Thyroid gland (tissue), 4 donors: ENCODE results near the gene MAP2K5. TPM values are rescaled to one million over a fixed set of nuclear protein-coding genes. Genes with fewer than 3 reads are reported as not detected.

Experiments used
- DNase-seq, 2 donors: peaks; one replicate each; pipeline ENCODE4 v3.0.0-alpha.2; 2019
- H3K27ac ChIP-seq, 3 donors: fragments of 200-600 bp; sonication (generic); 1 replicate in 2 of 3; 2 replicates in 1 of 3; pipeline ENCODE4 v1.5.1; 2016 to 2019; ENCODE audit warnings: mild to moderate bottlenecking in 1 of 3, moderate library complexity in 1 of 3
- H3K27me3 ChIP-seq: fragments of 200-600 bp; sonication (generic); one replicate; pipeline ENCODE4 v1.5.1; 2019
- H3K36me3 ChIP-seq, 2 donors: fragments of 200-600 bp; sonication (generic); one replicate each; pipeline ENCODE4 v1.5.1; 2016 to 2019
- H3K4me1 ChIP-seq, 2 donors: fragments of 200-600 bp; sonication (generic); one replicate each; pipeline ENCODE4 v1.5.1; 2017 to 2019
- H3K4me3 ChIP-seq, 3 donors: fragments of 200-600 bp; sonication (generic); replicated peaks in 1 of 3; 1 replicate in 2 of 3; 2 replicates in 1 of 3; pipeline ENCODE4 v1.5.1; 2016; ENCODE audit warnings: mild to moderate bottlenecking in 1 of 3
- H3K9me3 ChIP-seq: fragments of 200-600 bp; sonication (generic); one replicate; pipeline ENCODE4 v1.5.1; 2017
- POLR2A ChIP-seq, 2 donors: fragments of 450-650 bp; IDR thresholded peaks; one replicate each; pipeline ENCODE4 v1.6.1; 2017; ENCODE audit warnings: antibody characterized with exemption in 2 of 2, mild to moderate bottlenecking in 2 of 2, moderate library complexity in 1 of 2
- WGBS, 2 donors: methylation state at CpG; one replicate each; pipeline ENCODE4 v1.1.5; 2017; 5-methylcytosine and 5-hydroxymethylcytosine counted together
- intact Hi-C: fragments of 100-400 bp; cut with DNase I; formaldehyde crosslinking; loops from one replicate; pipeline ENCODE4 v1.15.1; 2023
- total RNA-seq, 4 donors: library from RNA; depleted of rRNA; stranded (reverse); fragments of >200 nt; gene quantifications; one replicate each; pipeline ENCODE4 v1.2.3, GENCODE V29; 2016
- TF ChIP-seq, protein P1 (sequence below), 6 experiments: fragments of 200-600 bp in 3 of 6; fragments of 450-650 bp in 3 of 6; sonication (generic) in 3 of 6; IDR thresholded peaks; one replicate each; pipeline ENCODE4 v1.5.1; 2016 to 2019; ENCODE audit warnings: antibody characterized with exemption in 6 of 6, mild to moderate bottlenecking in 2 of 6, inconsistent platforms in 1 of 6, moderate library complexity in 1 of 6

Gene MAP2K5
- total RNA-seq, 4 donors from 2014 or later: 10.2 to 32.1 (median 15.9) TPM

DNA sequence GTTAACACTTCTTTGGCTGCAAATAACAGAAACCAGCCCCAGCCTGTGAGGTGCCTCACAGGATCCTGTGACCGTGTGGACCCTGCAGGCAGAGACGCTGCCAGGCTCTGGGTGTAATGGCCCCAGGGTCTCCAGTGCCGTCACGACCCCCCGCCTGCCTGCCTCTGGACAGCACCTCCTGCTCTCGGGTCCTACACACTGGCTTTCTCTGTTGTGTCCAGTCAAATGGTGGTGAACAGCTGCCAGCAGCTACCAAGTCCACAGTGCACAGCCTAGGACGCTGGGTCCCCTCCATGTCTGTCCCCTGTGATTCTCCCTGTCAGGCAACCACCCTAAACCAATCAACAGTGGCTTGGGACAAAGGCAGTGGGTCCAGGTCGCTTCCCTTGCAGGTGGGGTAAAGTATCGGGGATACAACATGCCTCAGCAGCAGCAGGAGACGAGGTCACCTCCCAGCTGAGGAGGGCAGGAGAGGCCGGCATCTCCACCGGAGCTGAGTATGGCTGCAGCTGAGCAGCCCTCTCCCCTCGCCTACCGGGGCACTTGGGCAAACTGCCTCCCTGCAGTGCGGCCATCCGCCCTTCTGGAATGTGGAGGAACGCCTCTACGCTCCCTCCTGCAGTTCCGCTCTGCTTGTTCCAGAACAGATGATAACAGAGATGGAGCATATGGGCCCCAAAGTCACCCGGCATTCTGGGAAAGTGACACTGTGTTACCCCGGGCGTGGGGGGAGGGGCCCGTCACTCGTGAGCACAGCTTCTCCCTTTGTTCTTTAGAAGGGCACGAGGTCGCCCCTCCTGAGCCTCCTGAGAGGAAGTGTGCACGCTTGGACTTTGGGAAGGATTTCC, 261.7 kb downstream of the MAP2K5 start:
- DNase-seq: peak in 1 of 2 donors; percentile 27
- no peak overlapping the region for H3K4me3 ChIP-seq
- WGBS, 2 donors: 57 to 66% methylated on average over 12 to 26 of the region's 27 CpGs
- intact Hi-C loops: no loop called here
- no peak overlapping the region for H3K27ac ChIP-seq
- no peaks in the 10 kb centered on the region for H3K27me3 ChIP-seq
- no peaks in the 10 kb centered on the region for H3K9me3 ChIP-seq
- TF ChIP-seq, protein P1, sequence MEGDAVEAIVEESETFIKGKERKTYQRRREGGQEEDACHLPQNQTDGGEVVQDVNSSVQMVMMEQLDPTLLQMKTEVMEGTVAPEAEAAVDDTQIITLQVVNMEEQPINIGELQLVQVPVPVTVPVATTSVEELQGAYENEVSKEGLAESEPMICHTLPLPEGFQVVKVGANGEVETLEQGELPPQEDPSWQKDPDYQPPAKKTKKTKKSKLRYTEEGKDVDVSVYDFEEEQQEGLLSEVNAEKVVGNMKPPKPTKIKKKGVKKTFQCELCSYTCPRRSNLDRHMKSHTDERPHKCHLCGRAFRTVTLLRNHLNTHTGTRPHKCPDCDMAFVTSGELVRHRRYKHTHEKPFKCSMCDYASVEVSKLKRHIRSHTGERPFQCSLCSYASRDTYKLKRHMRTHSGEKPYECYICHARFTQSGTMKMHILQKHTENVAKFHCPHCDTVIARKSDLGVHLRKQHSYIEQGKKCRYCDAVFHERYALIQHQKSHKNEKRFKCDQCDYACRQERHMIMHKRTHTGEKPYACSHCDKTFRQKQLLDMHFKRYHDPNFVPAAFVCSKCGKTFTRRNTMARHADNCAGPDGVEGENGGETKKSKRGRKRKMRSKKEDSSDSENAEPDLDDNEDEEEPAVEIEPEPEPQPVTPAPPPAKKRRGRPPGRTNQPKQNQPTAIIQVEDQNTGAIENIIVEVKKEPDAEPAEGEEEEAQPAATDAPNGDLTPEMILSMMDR (IDR thresholded peaks at IDR 0.05): no peak
- TF ChIP-seq POLR2A (IDR thresholded peaks at IDR 0.05): no peak
- peaks cover 13 to 23% of the 10 kb centered on the region in 2 donors for H3K4me1 ChIP-seq
- H3K36me3 ChIP-seq: no peaks in the 10 kb centered on the region

DNA sequence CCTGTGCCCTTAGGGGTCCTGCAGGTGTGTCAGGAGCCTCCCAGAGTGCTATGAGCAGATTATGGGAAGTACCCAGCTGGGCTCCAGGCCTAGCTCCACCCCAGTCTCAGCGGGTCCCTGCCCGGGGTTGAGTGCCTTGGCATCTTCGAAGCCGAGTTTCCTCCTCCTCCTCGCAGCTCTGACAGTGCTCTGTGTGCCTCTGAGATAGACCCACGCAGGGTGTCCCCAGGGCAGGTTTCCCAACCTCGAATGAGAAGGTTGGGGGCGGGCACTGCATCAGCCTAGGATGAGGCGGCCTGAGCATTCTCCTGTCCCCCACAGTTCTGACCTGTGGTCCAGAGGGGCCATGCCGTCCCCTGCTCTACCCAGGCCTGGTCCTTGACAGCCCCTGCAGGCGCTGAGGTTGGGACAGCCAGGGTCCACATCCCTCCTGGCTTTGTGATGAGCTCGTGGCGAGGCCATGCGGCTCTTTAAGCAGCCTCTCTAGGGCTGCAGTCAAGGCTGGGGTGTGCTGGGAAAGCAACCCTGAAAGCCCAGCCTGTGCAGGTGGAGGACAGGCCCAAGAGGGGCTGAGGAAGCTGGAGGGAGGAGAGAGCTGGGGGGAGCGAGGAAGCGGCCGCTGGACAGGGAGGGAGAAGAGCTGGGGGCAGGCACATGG, 262.6 kb downstream of the MAP2K5 start:
- H3K27me3 ChIP-seq: no peaks in the 10 kb centered on the region
- intact Hi-C loops: no loop called here
- TF ChIP-seq, protein P1 (IDR thresholded peaks at IDR 0.05): no peak
- TF ChIP-seq POLR2A (IDR thresholded peaks at IDR 0.05): no peak
- WGBS, 2 donors: 86 to 98% methylated on average over 7 to 8 of the region's 17 CpGs
- peak overlapping the region in 1 of 3 donors; percentile 28 for H3K27ac ChIP-seq
- H3K4me3 ChIP-seq: no peak overlapping the region
- peak in 1 of 2 donors; percentile 10 for DNase-seq
- H3K9me3 ChIP-seq: no peaks in the 10 kb centered on the region
- H3K4me1 ChIP-seq: peaks cover 13 to 23% of the 10 kb centered on the region in 2 donors
- H3K36me3 ChIP-seq: no peaks in the 10 kb centered on the region

DNA sequence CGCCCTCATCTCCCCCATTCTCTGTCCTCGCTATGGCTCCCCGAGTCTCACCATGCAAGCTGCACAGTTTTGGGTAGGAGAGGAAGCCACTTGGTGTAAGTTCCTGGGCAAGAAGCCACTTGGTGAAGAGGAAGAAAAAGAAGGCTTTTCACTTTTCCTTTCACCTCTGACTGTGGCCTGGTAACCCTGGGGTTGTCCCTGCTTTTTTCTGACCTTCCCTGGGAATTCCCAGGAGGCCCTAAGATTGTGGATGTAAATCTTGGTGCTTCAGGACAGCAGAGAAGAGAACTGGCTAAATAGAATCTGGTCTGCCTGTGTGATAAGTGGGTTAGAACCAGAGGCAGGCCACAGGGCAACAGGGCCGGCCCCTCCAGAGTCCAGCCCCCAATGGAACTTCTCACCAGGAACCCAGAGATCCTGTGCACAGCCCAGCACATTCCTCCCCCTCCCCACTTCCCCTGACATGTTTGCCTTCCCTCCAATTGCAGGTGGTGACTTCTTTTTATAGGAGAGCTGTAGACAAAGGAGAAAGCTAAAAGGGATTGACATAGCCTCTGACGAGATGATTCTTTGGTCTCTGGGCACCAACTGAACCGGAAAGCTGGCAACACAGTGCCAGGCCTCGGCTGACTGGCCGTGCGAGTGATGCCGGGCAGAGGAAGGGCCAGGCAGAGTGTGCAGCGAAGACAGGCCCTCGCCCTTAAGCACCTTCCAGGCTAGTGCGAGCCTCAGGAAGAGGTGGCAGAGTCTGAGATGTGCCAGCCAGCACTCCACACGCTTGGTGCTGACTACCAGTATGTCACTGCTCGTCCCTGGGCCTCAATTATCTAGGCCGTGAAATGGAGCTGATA, 263.4 kb downstream of the MAP2K5 start:
- no peaks in the 10 kb centered on the region for H3K9me3 ChIP-seq
- H3K27me3 ChIP-seq: no peaks in the 10 kb centered on the region
- no peak overlapping the region for H3K4me3 ChIP-seq
- WGBS, 2 donors: 56 to 59% methylated on average over 12 to 15 of the region's 16 CpGs
- DNase-seq: peak; percentile 78 to 81
- peaks cover 13 to 23% of the 10 kb centered on the region in 2 donors for H3K4me1 ChIP-seq
- no peak for TF ChIP-seq POLR2A (IDR thresholded peaks at IDR 0.05)
- TF ChIP-seq, protein P1 (IDR thresholded peaks at IDR 0.05): no peak
- peak overlapping the region in 2 of 3 donors; percentile 28 to 65 for H3K27ac ChIP-seq
- no peaks in the 10 kb centered on the region for H3K36me3 ChIP-seq
- intact Hi-C loops: no loop called here

DNA sequence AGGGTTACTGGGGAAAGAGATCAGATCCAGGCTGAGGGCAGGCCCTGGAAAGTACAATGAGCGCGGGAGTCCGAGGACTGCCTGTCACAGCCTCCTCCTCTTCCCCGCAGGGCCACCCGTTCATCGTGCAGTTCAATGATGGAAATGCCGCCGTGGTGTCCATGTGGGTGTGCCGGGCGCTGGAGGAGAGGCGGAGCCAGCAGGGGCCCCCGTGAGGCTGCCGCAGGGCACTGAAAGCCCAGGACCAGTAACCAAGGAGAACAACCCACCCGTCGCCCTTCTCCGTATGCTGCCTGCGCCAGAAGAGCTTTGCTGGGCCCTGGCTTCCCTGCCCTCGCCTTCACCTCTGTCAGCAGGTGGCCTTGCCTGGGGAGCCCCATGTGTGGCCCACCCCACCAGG, 264.0 kb downstream of the MAP2K5 start:
- intact Hi-C loops: no loop called here
- 95 to 98% methylated on average over 14 to 18 of the region's 18 CpGs for WGBS, 2 donors
- peak overlapping the region in 1 of 3 donors; percentile 28 for H3K27ac ChIP-seq
- no peaks in the 10 kb centered on the region for H3K36me3 ChIP-seq
- TF ChIP-seq, protein P1 (IDR thresholded peaks at IDR 0.05): no peak
- no peak for TF ChIP-seq POLR2A (IDR thresholded peaks at IDR 0.05)
- H3K9me3 ChIP-seq: no peaks in the 10 kb centered on the region
- no peak for DNase-seq
- no peak overlapping the region for H3K4me3 ChIP-seq
- no peaks in the 10 kb centered on the region for H3K27me3 ChIP-seq
- H3K4me1 ChIP-seq: peaks cover 13 to 23% of the 10 kb centered on the region in 2 donors
